Measurements from ENCODE around the gene SZRD1.

- TF ChIP-seq CTCF (conservative IDR thresholded peaks at IDR 0.05 in 1 of 2, IDR thresholded peaks at IDR 0.05 in 1 of 2; ENCODE audit: extremely low read depth in 1 of 2, insufficient read depth in 1 of 2, low read depth in 1 of 2, low read length in 2 of 2) (no peak), EZH2 (IDR thresholded peaks at IDR 0.05; ENCODE audit: borderline replicate concordance, low read length) (no peak)
Observed at GRCh38 chr1:16413191-16413590, 46.1 kb downstream of the SZRD1 start.
